ENCODE measurements around the gene TCF12.

DNA sequence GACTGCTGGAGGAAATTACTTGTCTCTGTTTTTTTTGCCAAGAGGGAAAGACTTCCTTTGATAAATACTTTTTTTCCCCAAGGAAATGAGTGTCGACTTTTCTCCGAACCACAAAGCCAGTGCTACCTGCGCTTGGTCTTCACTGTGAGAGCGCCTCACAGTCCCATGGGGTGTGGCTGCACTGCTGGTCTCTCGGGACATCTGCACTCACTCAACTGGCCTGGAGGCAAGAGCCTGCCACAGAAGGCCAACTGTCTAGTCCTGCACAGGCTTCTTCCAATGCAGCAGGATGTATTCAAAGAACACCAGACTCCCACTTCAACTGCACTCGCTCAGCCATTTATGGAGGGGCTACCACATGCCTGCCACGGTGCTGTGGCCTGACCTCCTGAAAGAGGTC, 417.3 kb downstream of the TCF12 start:
- TF ChIP-seq, protein P1, sequence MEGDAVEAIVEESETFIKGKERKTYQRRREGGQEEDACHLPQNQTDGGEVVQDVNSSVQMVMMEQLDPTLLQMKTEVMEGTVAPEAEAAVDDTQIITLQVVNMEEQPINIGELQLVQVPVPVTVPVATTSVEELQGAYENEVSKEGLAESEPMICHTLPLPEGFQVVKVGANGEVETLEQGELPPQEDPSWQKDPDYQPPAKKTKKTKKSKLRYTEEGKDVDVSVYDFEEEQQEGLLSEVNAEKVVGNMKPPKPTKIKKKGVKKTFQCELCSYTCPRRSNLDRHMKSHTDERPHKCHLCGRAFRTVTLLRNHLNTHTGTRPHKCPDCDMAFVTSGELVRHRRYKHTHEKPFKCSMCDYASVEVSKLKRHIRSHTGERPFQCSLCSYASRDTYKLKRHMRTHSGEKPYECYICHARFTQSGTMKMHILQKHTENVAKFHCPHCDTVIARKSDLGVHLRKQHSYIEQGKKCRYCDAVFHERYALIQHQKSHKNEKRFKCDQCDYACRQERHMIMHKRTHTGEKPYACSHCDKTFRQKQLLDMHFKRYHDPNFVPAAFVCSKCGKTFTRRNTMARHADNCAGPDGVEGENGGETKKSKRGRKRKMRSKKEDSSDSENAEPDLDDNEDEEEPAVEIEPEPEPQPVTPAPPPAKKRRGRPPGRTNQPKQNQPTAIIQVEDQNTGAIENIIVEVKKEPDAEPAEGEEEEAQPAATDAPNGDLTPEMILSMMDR (IDR thresholded peaks at IDR 0.05) = no peak
- TF ChIP-seq POLR2A (IDR thresholded peaks at IDR 0.05) = no peak

Measured in transverse colon (tissue), 3 donors.